ENCODE results near the gene DAPK2. TPM values are rescaled to one million over a fixed set of nuclear protein-coding genes. Genes with fewer than 3 reads are reported as not detected.
"Not testable (repeated sequence)": the region's sequence is repeated elsewhere in the genome, so short reads cannot be mapped to it uniquely, and the experiment has no call there.

The DAPK2 gene
- total and polyA plus RNA-seq, 4 donors, result 2.0 to 8.1 (median 7.0) TPM

- ATAC-seq (ENCODE audit: low FRiP score) (no peak), DNase-seq (no peak)
- H3K4me3 ChIP-seq (ENCODE audit: low read length in 2 of 2), result no peak overlapping the region
- no peak overlapping the region for H3K27ac ChIP-seq (ENCODE audit: low read depth in 1 of 2, low read length in 2 of 2)
- H3K9me3 ChIP-seq (ENCODE audit: control insufficient read depth, low read length), result peaks cover 2% of the 10 kb centered on the region
- no peaks in the 10 kb centered on the region for H3K27me3 ChIP-seq (ENCODE audit: control insufficient read depth in 1 of 2, insufficient read depth in 2 of 2, low read length in 1 of 2)
- no peaks in the 10 kb centered on the region for H3K4me1 ChIP-seq (ENCODE audit: control insufficient read depth in 1 of 2, insufficient read depth in 2 of 2, low read length in 2 of 2)
- WGBS, 2 donors, result 63 to 97% methylated on average over 3 of the region's 3 CpGs
- intact Hi-C loops (cut with DNase I), result no loop called here
- H3K36me3 ChIP-seq (ENCODE audit: control insufficient read depth in 1 of 2, insufficient read depth in 2 of 2, low read length in 1 of 2), result no peaks in the 10 kb centered on the region
These were observed 75.5 kb downstream of the DAPK2 start for GRCh38 chr15:63970621-63971426.

GRCh38 chr15:63969652-63970421, 76.4 kb downstream of the DAPK2 start:
- no peak overlapping the region for H3K27ac ChIP-seq (ENCODE audit: low read depth in 1 of 2, low read length in 2 of 2)
- no peak for ATAC-seq (ENCODE audit: low FRiP score)
- intact Hi-C loops (cut with DNase I), result no loop called here

GRCh38 chr15:63968700-63969099, 77.6 kb downstream of the DAPK2 start:
- DNase-seq, result no peak
- Histone ChIP-seq H3K4me3 (ENCODE audit: low read length in 2 of 2) (no peak overlapping the region), H3K36me3 (ENCODE audit: control insufficient read depth in 1 of 2, insufficient read depth in 2 of 2, low read length in 1 of 2) (no peaks in the 10 kb centered on the region), H3K4me1 (ENCODE audit: control insufficient read depth in 1 of 2, insufficient read depth in 2 of 2, low read length in 2 of 2) (no peaks in the 10 kb centered on the region), H3K27me3 (ENCODE audit: control insufficient read depth in 1 of 2, insufficient read depth in 2 of 2, low read length in 1 of 2) (no peaks in the 10 kb centered on the region), H3K9me3 (ENCODE audit: control insufficient read depth, low read length) (peaks cover 2% of the 10 kb centered on the region), H3K27ac (ENCODE audit: low read depth in 1 of 2, low read length in 2 of 2) (no peak overlapping the region)
- intact Hi-C loops (cut with DNase I), result no loop called here
- WGBS, 2 donors, result 90 to 92% methylated on average over 3 of the region's 3 CpGs
- ATAC-seq (ENCODE audit: low FRiP score), result no peak

More at GRCh38 chr15:63969652-63970421, 76.4 kb downstream of the DAPK2 start:
- Histone ChIP-seq H3K27me3 (ENCODE audit: control insufficient read depth in 1 of 2, insufficient read depth in 2 of 2, low read length in 1 of 2) (no peaks in the 10 kb centered on the region), H3K4me1 (ENCODE audit: control insufficient read depth in 1 of 2, insufficient read depth in 2 of 2, low read length in 2 of 2) (no peaks in the 10 kb centered on the region), H3K36me3 (ENCODE audit: control insufficient read depth in 1 of 2, insufficient read depth in 2 of 2, low read length in 1 of 2) (no peaks in the 10 kb centered on the region), H3K9me3 (ENCODE audit: control insufficient read depth, low read length) (peaks cover 2% of the 10 kb centered on the region), H3K4me3 (ENCODE audit: low read length in 2 of 2) (no peak overlapping the region)
- no peak for DNase-seq
- 98 to 100% methylated on average over 2 of the region's 2 CpGs for WGBS, 2 donors

GRCh38 chr15:63968122-63968524, 78.2 kb downstream of the DAPK2 start:
- ATAC-seq (ENCODE audit: low FRiP score) (no peak), DNase-seq (no peak)
- peaks cover 2% of the 10 kb centered on the region for H3K9me3 ChIP-seq (ENCODE audit: control insufficient read depth, low read length)
- intact Hi-C loops (cut with DNase I), result no loop called here
- no peaks in the 10 kb centered on the region for H3K4me1 ChIP-seq (ENCODE audit: control insufficient read depth in 1 of 2, insufficient read depth in 2 of 2, low read length in 2 of 2)
- no peak overlapping the region for H3K27ac ChIP-seq (ENCODE audit: low read depth in 1 of 2, low read length in 2 of 2)
- H3K27me3 ChIP-seq (ENCODE audit: control insufficient read depth in 1 of 2, insufficient read depth in 2 of 2, low read length in 1 of 2), result no peaks in the 10 kb centered on the region
- WGBS, 2 donors, result 84 to 88% methylated on average over 4 of the region's 4 CpGs
- H3K4me3 ChIP-seq (ENCODE audit: low read length in 2 of 2), result no peak overlapping the region
- H3K36me3 ChIP-seq (ENCODE audit: control insufficient read depth in 1 of 2, insufficient read depth in 2 of 2, low read length in 1 of 2), result no peaks in the 10 kb centered on the region

- no peak for ATAC-seq (ENCODE audit: low FRiP score)
- intact Hi-C loops (cut with DNase I), result no loop called here
These were observed 78.7 kb downstream of the DAPK2 start for GRCh38 chr15:63967616-63968015.

GRCh38 chr15:63962947-63963721, 83.2 kb downstream of the DAPK2 start:
- H3K27ac ChIP-seq (ENCODE audit: low read depth in 1 of 2, low read length in 2 of 2); H3K4me3 ChIP-seq (ENCODE audit: low read length in 2 of 2); H3K36me3 ChIP-seq (ENCODE audit: control insufficient read depth in 1 of 2, insufficient read depth in 2 of 2, low read length in 1 of 2); ATAC-seq (ENCODE audit: low FRiP score); H3K4me1 ChIP-seq (ENCODE audit: control insufficient read depth in 1 of 2, insufficient read depth in 2 of 2, low read length in 2 of 2); H3K27me3 ChIP-seq (ENCODE audit: control insufficient read depth in 1 of 2, insufficient read depth in 2 of 2, low read length in 1 of 2); DNase-seq; H3K9me3 ChIP-seq (ENCODE audit: control insufficient read depth, low read length); intact Hi-C loops (cut with DNase I): not testable (repeated sequence)
- WGBS, 2 donors, result 93 to 96% methylated on average over 15 of the region's 15 CpGs

More at GRCh38 chr15:63967616-63968015, 78.7 kb downstream of the DAPK2 start:
- no peak for DNase-seq
- Histone ChIP-seq H3K27ac (ENCODE audit: low read depth in 1 of 2, low read length in 2 of 2) (no peak overlapping the region), H3K9me3 (ENCODE audit: control insufficient read depth, low read length) (no peaks in the 10 kb centered on the region), H3K4me1 (ENCODE audit: control insufficient read depth in 1 of 2, insufficient read depth in 2 of 2, low read length in 2 of 2) (no peaks in the 10 kb centered on the region), H3K36me3 (ENCODE audit: control insufficient read depth in 1 of 2, insufficient read depth in 2 of 2, low read length in 1 of 2) (no peaks in the 10 kb centered on the region), H3K27me3 (ENCODE audit: control insufficient read depth in 1 of 2, insufficient read depth in 2 of 2, low read length in 1 of 2) (no peaks in the 10 kb centered on the region), H3K4me3 (ENCODE audit: low read length in 2 of 2) (no peak overlapping the region)
- 92 to 95% methylated on average over 4 of the region's 4 CpGs for WGBS, 2 donors

GRCh38 chr15:63953524-63953923, 92.8 kb downstream of the DAPK2 start:
- Histone ChIP-seq H3K9me3 (ENCODE audit: control insufficient read depth, low read length) (no peaks in the 10 kb centered on the region), H3K4me1 (ENCODE audit: control insufficient read depth in 1 of 2, insufficient read depth in 2 of 2, low read length in 2 of 2) (no peaks in the 10 kb centered on the region), H3K27ac (ENCODE audit: low read depth in 1 of 2, low read length in 2 of 2) (no peak overlapping the region), H3K27me3 (ENCODE audit: control insufficient read depth in 1 of 2, insufficient read depth in 2 of 2, low read length in 1 of 2) (no peaks in the 10 kb centered on the region), H3K36me3 (ENCODE audit: control insufficient read depth in 1 of 2, insufficient read depth in 2 of 2, low read length in 1 of 2) (no peaks in the 10 kb centered on the region), H3K4me3 (ENCODE audit: low read length in 2 of 2) (no peak overlapping the region)
- ATAC-seq (ENCODE audit: low FRiP score) (no peak), DNase-seq (no peak)
- intact Hi-C loops (cut with DNase I), result no loop called here
- 12 to 34% methylated on average over 2 of the region's 2 CpGs for WGBS, 2 donors

GRCh38 chr15:63950911-63951481, 95.3 kb downstream of the DAPK2 start:
- intact Hi-C loops (cut with DNase I), result no loop called here
- Histone ChIP-seq H3K27me3 (ENCODE audit: control insufficient read depth in 1 of 2, insufficient read depth in 2 of 2, low read length in 1 of 2) (no peaks in the 10 kb centered on the region), H3K4me3 (ENCODE audit: low read length in 2 of 2) (no peak overlapping the region), H3K27ac (ENCODE audit: low read depth in 1 of 2, low read length in 2 of 2) (no peak overlapping the region), H3K9me3 (ENCODE audit: control insufficient read depth, low read length) (no peaks in the 10 kb centered on the region), H3K4me1 (ENCODE audit: control insufficient read depth in 1 of 2, insufficient read depth in 2 of 2, low read length in 2 of 2) (no peaks in the 10 kb centered on the region), H3K36me3 (ENCODE audit: control insufficient read depth in 1 of 2, insufficient read depth in 2 of 2, low read length in 1 of 2) (no peaks in the 10 kb centered on the region)
- ATAC-seq (ENCODE audit: low FRiP score), result no peak
- 34 to 58% methylated on average over 6 of the region's 6 CpGs for WGBS, 2 donors
- DNase-seq, result peak in 1 of 2 donors; percentile 59
